Mesendoderm (in vitro differentiated cells): ENCODE measurements around the gene MGAT4A.

Experiments used
- DNase-seq: peaks from one replicate; pipeline ENCODE4 v3.0.0; 2013
- H2AK5ac ChIP-seq: 2 replicates; pipeline ENCODE4 v1.6.1; 2013; ENCODE audit warnings: low read length, inconsistent platforms
- H2BK120ac ChIP-seq: 2 replicates; pipeline ENCODE4 v1.6.1; 2013; ENCODE audit warnings: low read depth, mild to moderate bottlenecking, low read length, moderate library complexity, mixed read lengths
- H2BK15ac ChIP-seq: replicated peaks from 2 replicates; pipeline ENCODE4 v1.6.1; 2013; ENCODE audit warnings: low read depth, mild to moderate bottlenecking, moderate library complexity
- H2BK5ac ChIP-seq: 2 replicates; pipeline ENCODE4 v1.6.1; 2013; ENCODE audit warnings: low read length, inconsistent platforms
- H3K18ac ChIP-seq: 2 replicates; pipeline ENCODE4 v1.6.1; 2013; ENCODE audit warnings: mild to moderate bottlenecking, low read length, mixed read lengths
- H3K23ac ChIP-seq: one replicate; pipeline ENCODE4 v1.6.1; 2013; ENCODE audit warnings: low read length
- H3K27ac ChIP-seq: 2 replicates; pipeline ENCODE4 v1.5.1; 2013; ENCODE audit warnings: low read depth, mild to moderate bottlenecking, inconsistent platforms, low read length, moderate library complexity
- H3K27me3 ChIP-seq: 2 replicates; pipeline ENCODE4 v1.6.1; 2013; ENCODE audit warnings: low read length, control low read depth, mild to moderate bottlenecking, inconsistent platforms; ENCODE audit not compliant: insufficient read depth, poor library complexity
- H3K36me3 ChIP-seq: 2 replicates; pipeline ENCODE4 v1.6.1; 2013; ENCODE audit warnings: low read length, inconsistent platforms; ENCODE audit not compliant: control insufficient read depth, insufficient read depth
- H3K4ac ChIP-seq: one replicate; pipeline ENCODE4 v1.6.1; 2013; ENCODE audit warnings: low read depth, mild to moderate bottlenecking, low read length, moderate library complexity
- H3K4me1 ChIP-seq: 2 replicates; pipeline ENCODE4 v1.6.1; 2013; ENCODE audit warnings: low read depth, low read length, inconsistent platforms; ENCODE audit not compliant: control insufficient read depth
- H3K4me2 ChIP-seq: 2 replicates; pipeline ENCODE4 v1.6.1; 2013; ENCODE audit warnings: low read length
- H3K4me3 ChIP-seq: 2 replicates; pipeline ENCODE4 v1.5.1; 2013; ENCODE audit warnings: mild to moderate bottlenecking, low read length
- H3K56ac ChIP-seq: one replicate; pipeline ENCODE4 v1.6.1; 2013; ENCODE audit warnings: low read length
- H3K79me1 ChIP-seq: 2 replicates; pipeline ENCODE4 v1.6.1; 2013; ENCODE audit warnings: low read length, inconsistent platforms
- H3K79me2 ChIP-seq: 2 replicates; pipeline ENCODE4 v1.6.1; 2013; ENCODE audit warnings: mild to moderate bottlenecking, low read length; ENCODE audit not compliant: control insufficient read depth, insufficient read depth
- H3K9ac ChIP-seq: 2 replicates; pipeline ENCODE4 v1.6.1; 2013; ENCODE audit warnings: low read length, inconsistent platforms
- H4K5ac ChIP-seq: one replicate; pipeline ENCODE4 v1.6.1; 2013; ENCODE audit warnings: low read length
- H4K8ac ChIP-seq: one replicate; pipeline ENCODE4 v1.6.1; 2013; ENCODE audit warnings: low read depth, mild to moderate bottlenecking, control low read depth, low read length, moderate library complexity
- WGBS: extraction: QIAGEN DNeasy Blood & Tissue Kit; methylation state at CpG from one replicate; pipeline ENCODE4 v1.1.7; 2013; ENCODE audit warnings: low lambda C conversion rate, missing lambda C conversion rate; ENCODE audit not compliant: insufficient coverage; ENCODE audit errors: extremely low coverage; 5-methylcytosine and 5-hydroxymethylcytosine counted together

Gene MGAT4A

GRCh38 chr2:98739020-98739419 lies 8.1 kb upstream of the MGAT4A start:
- no peak overlapping the region for H3K27ac ChIP-seq
- no peak overlapping the region for H2BK5ac ChIP-seq
- no peak overlapping the region for H3K9ac ChIP-seq
- no peaks in the 10 kb centered on the region for H3K36me3 ChIP-seq
- no peak overlapping the region for H3K4me2 ChIP-seq
- H3K23ac ChIP-seq: no peak overlapping the region
- no peak overlapping the region for H3K18ac ChIP-seq
- no peak overlapping the region for H4K8ac ChIP-seq
- DNase-seq: no peak
- H3K4me3 ChIP-seq: no peak overlapping the region
- no peak overlapping the region for H2BK15ac ChIP-seq
- H3K79me2 ChIP-seq: no peaks in the 10 kb centered on the region
- H2AK5ac ChIP-seq: no peak overlapping the region
- H3K79me1 ChIP-seq: no peaks in the 10 kb centered on the region
- H3K4ac ChIP-seq: no peak overlapping the region
- no peak overlapping the region for H3K56ac ChIP-seq
- H2BK120ac ChIP-seq: no peak overlapping the region
- H3K27me3 ChIP-seq: no peaks in the 10 kb centered on the region
- no peak overlapping the region for H4K5ac ChIP-seq
- H3K4me1 ChIP-seq: no peaks in the 10 kb centered on the region

DNA sequence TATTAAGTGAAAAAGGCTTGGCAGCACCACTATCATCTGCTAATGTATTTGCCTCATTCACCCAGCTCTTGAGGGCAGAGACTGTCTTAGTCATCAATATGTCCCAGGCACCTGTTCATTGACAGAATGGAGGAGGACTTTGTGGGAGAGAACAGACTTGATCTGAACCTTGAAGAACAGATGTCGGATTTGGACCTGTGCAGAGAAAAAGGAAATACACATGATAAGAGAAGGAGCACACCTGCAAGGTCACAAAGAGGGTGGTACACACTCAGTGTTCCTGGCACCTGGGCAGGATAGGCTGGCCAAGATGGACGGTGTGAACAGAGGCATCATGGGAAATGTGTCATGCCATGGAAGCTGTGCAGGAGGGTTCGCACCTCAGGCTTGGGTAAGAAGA lies 7.4 kb upstream of the MGAT4A start:
- Histone ChIP-seq H3K4me3 (no peak overlapping the region), H2AK5ac (no peak overlapping the region), H4K5ac (no peak overlapping the region), H2BK5ac (no peak overlapping the region), H3K18ac (no peak overlapping the region), H3K36me3 (no peaks in the 10 kb centered on the region), H3K79me1 (no peaks in the 10 kb centered on the region), H3K27ac (no peak overlapping the region), H2BK15ac (no peak overlapping the region), H2BK120ac (no peak overlapping the region), H3K4me1 (no peaks in the 10 kb centered on the region), H3K23ac (no peak overlapping the region), H3K27me3 (no peaks in the 10 kb centered on the region), H3K9ac (no peak overlapping the region), H3K4ac (no peak overlapping the region), H4K8ac (no peak overlapping the region), H3K79me2 (no peaks in the 10 kb centered on the region), H3K56ac (no peak overlapping the region), H3K4me2 (no peak overlapping the region)
- no CpG with 5 or more reads among the region's 3 CpGs for WGBS
- DNase-seq: no peak

GRCh38 chr2:98737848-98738247 lies 6.9 kb upstream of the MGAT4A start:
- H3K36me3 ChIP-seq: no peaks in the 10 kb centered on the region
- no peak overlapping the region for H3K4ac ChIP-seq
- no peak overlapping the region for H4K5ac ChIP-seq
- H3K9ac ChIP-seq: no peak overlapping the region
- no peak overlapping the region for H3K27ac ChIP-seq
- H3K4me2 ChIP-seq: no peak overlapping the region
- no peak overlapping the region for H2BK15ac ChIP-seq
- no peak overlapping the region for H3K4me3 ChIP-seq
- H3K4me1 ChIP-seq: no peaks in the 10 kb centered on the region
- no CpG with 5 or more reads among the region's 4 CpGs for WGBS
- no peak overlapping the region for H2AK5ac ChIP-seq
- no peak overlapping the region for H3K23ac ChIP-seq
- no peak overlapping the region for H3K18ac ChIP-seq
- H3K79me1 ChIP-seq: no peaks in the 10 kb centered on the region
- no peaks in the 10 kb centered on the region for H3K27me3 ChIP-seq
- H2BK5ac ChIP-seq: no peak overlapping the region
- no peak overlapping the region for H2BK120ac ChIP-seq
- H3K56ac ChIP-seq: no peak overlapping the region
- DNase-seq: no peak
- no peak overlapping the region for H4K8ac ChIP-seq
- no peaks in the 10 kb centered on the region for H3K79me2 ChIP-seq

DNA sequence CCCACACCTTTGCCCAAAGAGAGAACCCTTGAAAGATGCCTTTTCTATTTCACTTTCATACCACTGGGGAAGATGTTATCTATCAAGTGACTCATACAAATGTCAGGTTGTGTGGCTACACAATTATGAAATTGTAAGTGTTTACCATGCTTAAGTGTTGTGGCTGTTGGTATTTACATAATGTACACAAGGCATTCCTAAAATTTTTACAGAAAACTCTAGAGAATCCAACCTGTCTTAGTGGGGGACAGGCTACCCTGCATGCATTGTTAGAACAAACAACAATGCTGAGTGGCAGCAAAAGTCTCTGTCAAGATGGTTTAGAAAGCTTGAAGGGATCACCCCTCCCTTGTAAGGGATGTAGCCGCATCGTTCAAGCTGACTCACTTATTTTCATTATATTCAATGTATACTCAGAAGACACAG lies 5.5 kb upstream of the MGAT4A start:
- H3K27ac ChIP-seq: no peak overlapping the region
- no peak for DNase-seq
- no peak overlapping the region for H2BK15ac ChIP-seq
- H4K8ac ChIP-seq: no peak overlapping the region
- H3K4me3 ChIP-seq: no peak overlapping the region
- H3K18ac ChIP-seq: no peak overlapping the region
- H3K4ac ChIP-seq: no peak overlapping the region
- no peak overlapping the region for H3K23ac ChIP-seq
- no peak overlapping the region for H3K9ac ChIP-seq
- H3K4me2 ChIP-seq: no peak overlapping the region
- no peak overlapping the region for H2AK5ac ChIP-seq
- no peak overlapping the region for H3K56ac ChIP-seq
- H2BK120ac ChIP-seq: no peak overlapping the region
- no peaks in the 10 kb centered on the region for H3K79me2 ChIP-seq
- no peak overlapping the region for H2BK5ac ChIP-seq
- peaks cover 5% of the 10 kb centered on the region for H3K27me3 ChIP-seq
- no peaks in the 10 kb centered on the region for H3K36me3 ChIP-seq
- H3K79me1 ChIP-seq: no peaks in the 10 kb centered on the region
- H4K5ac ChIP-seq: no peak overlapping the region
- WGBS: no CpG with 5 or more reads among the region's 2 CpGs
- no peaks in the 10 kb centered on the region for H3K4me1 ChIP-seq

- Histone ChIP-seq H3K36me3 (no peaks in the 10 kb centered on the region), H3K4me2 (no peak overlapping the region), H3K4me1 (no peaks in the 10 kb centered on the region), H3K9ac (no peak overlapping the region), H3K23ac (no peak overlapping the region), H3K79me1 (no peaks in the 10 kb centered on the region), H4K5ac (no peak overlapping the region), H2AK5ac (no peak overlapping the region), H3K56ac (no peak overlapping the region), H3K4me3 (no peak overlapping the region), H3K4ac (no peak overlapping the region), H4K8ac (no peak overlapping the region), H3K27ac (no peak overlapping the region), H2BK15ac (no peak overlapping the region), H2BK5ac (no peak overlapping the region), H3K18ac (no peak overlapping the region), H3K79me2 (no peaks in the 10 kb centered on the region), H3K27me3 (peaks cover 8% of the 10 kb centered on the region), H2BK120ac (no peak overlapping the region)
- no CpG with 5 or more reads among the region's 2 CpGs for WGBS
- DNase-seq: no peak
These were observed 3.9 kb upstream of the MGAT4A start for GRCh38 chr2:98734823-98735260.

- Histone ChIP-seq H3K36me3 (no peaks in the 10 kb centered on the region), H4K5ac (no peak overlapping the region), H3K79me2 (no peaks in the 10 kb centered on the region), H3K4ac (no peak overlapping the region), H2BK5ac (no peak overlapping the region), H2BK120ac (no peak overlapping the region), H3K9ac (no peak overlapping the region), H3K18ac (no peak overlapping the region), H2BK15ac (no peak overlapping the region), H4K8ac (no peak overlapping the region), H3K27me3 (peaks cover 15% of the 10 kb centered on the region), H3K56ac (no peak overlapping the region), H3K4me3 (no peak overlapping the region), H3K79me1 (no peaks in the 10 kb centered on the region), H3K23ac (no peak overlapping the region), H2AK5ac (no peak overlapping the region), H3K4me2 (no peak overlapping the region), H3K27ac (no peak overlapping the region), H3K4me1 (no peaks in the 10 kb centered on the region)
- WGBS: no CpG with 5 or more reads among the region's 3 CpGs
- no peak for DNase-seq
These were observed 3.2 kb upstream of the MGAT4A start for GRCh38 chr2:98734162-98734561.
